Measurements from ENCODE around the gene SLC17A7. TPM values are rescaled to one million over a fixed set of nuclear protein-coding genes. Genes with fewer than 3 reads are reported as not detected.

SLC17A7 gene
- total and polyA plus RNA-seq, 9 of the 15 experiments (the other 6 are each of a cell fraction or from before 2014, with no cell fraction given) = 1.1 to 15.7 (median 2.4) TPM

GRCh38 chr19:49487277-49488045, 46.1 kb upstream of the SLC17A7 start, which contains the start of gene RPL13A (continued):
- peak; percentile 83; the same call in 1 of the 2 replicates for TF ChIP-seq TFAP4 (CRISPR knock-in tag; IDR thresholded peaks at IDR 0.05; ENCODE audit: borderline replicate concordance)
- TF ChIP-seq NFXL1 (CRISPR knock-in tag; IDR thresholded peaks at IDR 0.05) = 0 out of 2 replicates have a peak, but pooled peaks have one; percentile 14
- no peak for TF ChIP-seq MYNN (IDR thresholded peaks at IDR 0.05)
- no peak for TF ChIP-seq MYNN (CRISPR knock-in tag; IDR thresholded peaks at IDR 0.05)
- TF ChIP-seq ZNF436 (CRISPR knock-in tag; IDR thresholded peaks at IDR 0.05) = no peak
- peak; percentile 92 for TF ChIP-seq POLR2AphosphoS2 (IDR thresholded peaks at IDR 0.05; ENCODE audit: low read length)
- 0 out of 2 replicates have a peak, but pooled peaks have one; percentile 8 for TF ChIP-seq ZNF764 (CRISPR knock-in tag; IDR thresholded peaks at IDR 0.05; ENCODE audit: low read depth)
- no peak for TF ChIP-seq ATF2 (CRISPR knock-in tag; IDR thresholded peaks at IDR 0.05)
- TF ChIP-seq ZMIZ1 (IDR thresholded peaks at IDR 0.05; ENCODE audit: low read depth in 2 of 2, low read length in 2 of 2) = peak in 1 of 2 experiments; percentile 78; a peak in 1 of 4 replicates
- TF ChIP-seq PTTG1 (tag; IDR thresholded peaks at IDR 0.05; ENCODE audit: low read depth) = no peak
- TF ChIP-seq GTF2A2 (tag; IDR thresholded peaks at IDR 0.05) = peak; percentile 63; the same call in 1 of the 2 replicates
- TF ChIP-seq, protein P1, sequence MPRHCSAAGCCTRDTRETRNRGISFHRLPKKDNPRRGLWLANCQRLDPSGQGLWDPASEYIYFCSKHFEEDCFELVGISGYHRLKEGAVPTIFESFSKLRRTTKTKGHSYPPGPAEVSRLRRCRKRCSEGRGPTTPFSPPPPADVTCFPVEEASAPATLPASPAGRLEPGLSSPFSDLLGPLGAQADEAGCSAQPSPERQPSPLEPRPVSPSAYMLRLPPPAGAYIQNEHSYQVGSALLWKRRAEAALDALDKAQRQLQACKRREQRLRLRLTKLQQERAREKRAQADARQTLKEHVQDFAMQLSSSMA (CRISPR knock-in tag; IDR thresholded peaks at IDR 0.05) = no peak
- no peak for TF ChIP-seq DNMT1 (IDR thresholded peaks at IDR 0.05)
- TF ChIP-seq ARID2 (IDR thresholded peaks at IDR 0.05) = no peak
- TF ChIP-seq SMARCA4 (IDR thresholded peaks at IDR 0.05) = no peak
- peak; percentile 65 for TF ChIP-seq XRCC5 (IDR thresholded peaks at IDR 0.05; ENCODE audit: low read depth, low read length)
- peak; percentile 68 for TF ChIP-seq ASH1L (IDR thresholded peaks at IDR 0.05; ENCODE audit: borderline replicate concordance, low read depth, partially characterized antibody)
- TF ChIP-seq, protein P2, sequence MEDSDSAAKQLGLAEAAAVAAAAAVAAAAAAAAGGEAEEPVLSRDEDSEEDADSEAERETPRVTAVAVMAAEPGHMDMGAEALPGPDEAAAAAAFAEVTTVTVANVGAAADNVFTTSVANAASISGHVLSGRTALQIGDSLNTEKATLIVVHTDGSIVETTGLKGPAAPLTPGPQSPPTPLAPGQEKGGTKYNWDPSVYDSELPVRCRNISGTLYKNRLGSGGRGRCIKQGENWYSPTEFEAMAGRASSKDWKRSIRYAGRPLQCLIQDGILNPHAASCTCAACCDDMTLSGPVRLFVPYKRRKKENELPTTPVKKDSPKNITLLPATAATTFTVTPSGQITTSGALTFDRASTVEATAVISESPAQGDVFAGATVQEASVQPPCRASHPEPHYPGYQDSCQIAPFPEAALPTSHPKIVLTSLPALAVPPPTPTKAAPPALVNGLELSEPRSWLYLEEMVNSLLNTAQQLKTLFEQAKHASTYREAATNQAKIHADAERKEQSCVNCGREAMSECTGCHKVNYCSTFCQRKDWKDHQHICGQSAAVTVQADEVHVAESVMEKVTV (CRISPR knock-in tag; IDR thresholded peaks at IDR 0.05) = peak; percentile 16; the same call in 1 of the 2 replicates
- 0 out of 2 replicates have a peak, but pooled peaks have one; percentile 74 for TF ChIP-seq ZNF197 (CRISPR knock-in tag; IDR thresholded peaks at IDR 0.05; ENCODE audit: low read depth)
- TF ChIP-seq NFRKB (IDR thresholded peaks at IDR 0.05; ENCODE audit: low read depth) = peak; percentile 98
- no peak for TF ChIP-seq SRSF1 (IDR thresholded peaks at IDR 0.05; ENCODE audit: low read depth, low read length)
